Lower leg skin (tissue), 4 donors: Measurements from ENCODE around the gene ATP6V1F. TPM values are rescaled to one million over a fixed set of nuclear protein-coding genes. Genes with fewer than 3 reads are reported as not detected.
A peak's percentile ranks its signal among the peaks of the same experiment; 100 is the strongest.

ENCODE experiments used
- DNase-seq, 2 donors: peaks; one replicate each; pipeline ENCODE4 v3.0.0-alpha.2; 2019; ENCODE audit warnings: low spot score in 2 of 2
- H3K4me3 ChIP-seq: fragments of 200-600 bp; sonication (generic); 2 replicates; pipeline ENCODE4 v1.5.1; 2017; ENCODE audit warnings: mild to moderate bottlenecking, low read depth; ENCODE audit not compliant: poor library complexity, severe bottlenecking
- POLR2A ChIP-seq, 2 donors: fragments of 450-650 bp; IDR thresholded peaks; one replicate each; pipeline ENCODE4 v1.6.1; 2016 to 2017; ENCODE audit warnings: antibody characterized with exemption in 2 of 2, mild to moderate bottlenecking in 1 of 2, moderate library complexity in 1 of 2
- WGBS, 2 donors: methylation state at CpG; one replicate each; pipeline ENCODE4 v1.1.5; 2018; 5-methylcytosine and 5-hydroxymethylcytosine counted together
- intact Hi-C: fragments of 100-400 bp; cut with DNase I; formaldehyde crosslinking; loops from one replicate; pipeline ENCODE4 v1.15.0; 2023; ENCODE audit warnings: low total_unique reads
- total RNA-seq, 4 donors: library from RNA; depleted of rRNA; stranded (reverse); fragments of >200 nt; gene quantifications; one replicate each; pipeline ENCODE4 v1.1.0, GENCODE V29; 2016
- TF ChIP-seq, protein P1 (sequence below), 3 donors: fragments of 450-650 bp; IDR thresholded peaks; one replicate each; pipeline ENCODE4 v1.5.1; 2016; ENCODE audit warnings: antibody characterized with exemption in 3 of 3, mild to moderate bottlenecking in 3 of 3, moderate library complexity in 2 of 3

The ATP6V1F gene
- total RNA-seq, 4 donors from 2014 or later = 71.3 to 165 (median 137) TPM

DNA sequence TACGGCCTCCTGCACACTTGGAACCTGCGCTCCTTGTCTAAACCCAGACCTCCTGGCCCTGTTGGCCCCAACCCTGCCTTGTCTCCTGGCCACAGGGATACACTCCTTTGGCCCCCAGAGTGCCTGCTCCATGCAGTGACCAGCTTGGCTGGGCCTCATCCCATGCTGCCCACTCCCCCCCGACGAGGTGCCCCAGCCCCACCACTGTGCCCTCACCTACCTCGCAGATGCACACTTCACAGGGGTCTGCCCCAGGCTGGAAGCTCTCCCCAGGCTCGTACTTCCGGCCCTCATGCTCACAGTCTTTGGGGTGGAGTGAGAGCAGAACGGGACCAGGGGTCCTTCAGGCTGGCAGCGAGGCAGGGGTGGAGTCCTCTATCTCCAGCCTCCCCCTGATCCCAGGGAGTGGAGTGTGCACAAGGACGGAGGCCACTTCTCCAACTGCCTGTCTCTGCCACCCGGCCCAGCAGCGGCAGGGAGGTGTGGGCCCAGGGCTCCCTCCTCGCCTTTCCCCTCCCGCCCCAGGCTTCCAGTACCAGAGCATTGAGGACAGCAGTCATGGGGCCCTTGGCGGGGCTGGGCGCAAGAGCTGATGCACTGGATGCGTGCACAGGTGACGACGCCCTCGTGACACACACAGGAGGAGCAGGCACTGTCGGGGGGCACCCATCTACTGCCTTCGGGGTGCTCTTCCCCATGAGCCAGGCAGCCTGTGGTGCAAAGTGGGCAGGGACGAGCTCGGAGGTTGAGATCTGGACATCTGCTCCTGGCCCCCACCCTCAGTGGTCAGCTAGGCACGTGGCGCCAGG lies 22.1 kb downstream of the ATP6V1F start:
- intact Hi-C loops = loop anchor here (10.0 kb wide), 2 partner anchors 280 to 410 kb away; partner anchors contain the start of gene METTL2B
- H3K4me3 ChIP-seq = no peak overlapping the region
- DNase-seq = no peak
- no peak for TF ChIP-seq POLR2A (IDR thresholded peaks at IDR 0.05)
- TF ChIP-seq, protein P1, sequence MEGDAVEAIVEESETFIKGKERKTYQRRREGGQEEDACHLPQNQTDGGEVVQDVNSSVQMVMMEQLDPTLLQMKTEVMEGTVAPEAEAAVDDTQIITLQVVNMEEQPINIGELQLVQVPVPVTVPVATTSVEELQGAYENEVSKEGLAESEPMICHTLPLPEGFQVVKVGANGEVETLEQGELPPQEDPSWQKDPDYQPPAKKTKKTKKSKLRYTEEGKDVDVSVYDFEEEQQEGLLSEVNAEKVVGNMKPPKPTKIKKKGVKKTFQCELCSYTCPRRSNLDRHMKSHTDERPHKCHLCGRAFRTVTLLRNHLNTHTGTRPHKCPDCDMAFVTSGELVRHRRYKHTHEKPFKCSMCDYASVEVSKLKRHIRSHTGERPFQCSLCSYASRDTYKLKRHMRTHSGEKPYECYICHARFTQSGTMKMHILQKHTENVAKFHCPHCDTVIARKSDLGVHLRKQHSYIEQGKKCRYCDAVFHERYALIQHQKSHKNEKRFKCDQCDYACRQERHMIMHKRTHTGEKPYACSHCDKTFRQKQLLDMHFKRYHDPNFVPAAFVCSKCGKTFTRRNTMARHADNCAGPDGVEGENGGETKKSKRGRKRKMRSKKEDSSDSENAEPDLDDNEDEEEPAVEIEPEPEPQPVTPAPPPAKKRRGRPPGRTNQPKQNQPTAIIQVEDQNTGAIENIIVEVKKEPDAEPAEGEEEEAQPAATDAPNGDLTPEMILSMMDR (IDR thresholded peaks at IDR 0.05) = no peak
- 71 to 73% methylated on average over 20 to 26 of the region's 26 CpGs for WGBS, 2 donors

- intact Hi-C loops = loop anchor here (10.0 kb wide), 2 partner anchors 281 to 411 kb away; partner anchors contain the start of gene METTL2B
- DNase-seq = no peak
- no peak overlapping the region for H3K4me3 ChIP-seq
- WGBS, 2 donors = 90 to 94% methylated on average over 10 of the region's 10 CpGs
- TF ChIP-seq, protein P1 (IDR thresholded peaks at IDR 0.05) = no peak
- no peak for TF ChIP-seq POLR2A (IDR thresholded peaks at IDR 0.05)
Measured at GRCh38 chr7:128885370-128886187, 22.9 kb downstream of the ATP6V1F start.

- 69 to 74% methylated on average over 12 to 14 of the region's 14 CpGs for WGBS, 2 donors
- TF ChIP-seq, protein P1 (IDR thresholded peaks at IDR 0.05) = no peak
- intact Hi-C loops = loop anchor here (10.0 kb wide), 2 partner anchors 282 to 412 kb away; partner anchors contain the start of gene METTL2B
- DNase-seq = no peak
- H3K4me3 ChIP-seq = no peak overlapping the region
Measured at GRCh38 chr7:128886391-128887168, 23.9 kb downstream of the ATP6V1F start.

GRCh38 chr7:128887169-128888038 lies 24.7 kb downstream of the ATP6V1F start:
- TF ChIP-seq, protein P1 (IDR thresholded peaks at IDR 0.05) = peak in 1 of 3 donors; percentile 27
- no peak for TF ChIP-seq POLR2A (IDR thresholded peaks at IDR 0.05)
- WGBS, 2 donors = 88 to 95% methylated on average over 7 of the region's 7 CpGs
- DNase-seq = no peak
- intact Hi-C loops = loop anchor here (10.0 kb wide), 2 partner anchors 283 to 413 kb away; partner anchors contain the start of gene METTL2B
- H3K4me3 ChIP-seq = no peak overlapping the region
